ENCODE data around the gene FCHSD2. TPM values are rescaled to one million over a fixed set of nuclear protein-coding genes. Genes with fewer than 3 reads are reported as not detected.

Gene FCHSD2
- total and polyA plus RNA-seq, 4 donors: 14.7 to 41.6 (median 32.6) TPM

DNA sequence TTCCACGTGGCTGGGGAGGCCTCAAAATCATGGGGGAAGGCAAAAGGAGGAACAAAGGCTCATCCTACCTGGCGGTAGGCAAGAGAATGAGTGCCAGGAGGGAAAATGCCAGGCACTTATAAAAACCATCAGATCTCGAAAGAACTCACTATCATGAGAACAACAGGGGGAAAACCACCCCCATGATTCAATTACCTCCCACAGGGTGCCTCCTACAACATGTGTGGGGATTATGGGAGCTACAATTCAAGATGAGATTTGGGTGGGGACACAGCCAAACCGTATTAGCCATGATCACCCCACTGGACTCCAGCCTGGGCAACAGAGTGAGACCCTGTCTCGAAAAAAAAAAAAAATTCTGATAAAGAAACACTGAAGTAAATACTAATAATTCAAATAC is 87.1 kb downstream of the FCHSD2 start:
- Histone ChIP-seq H3K4me1 (ENCODE audit: control insufficient read depth in 5 of 5, insufficient read depth in 5 of 5, low read length in 5 of 5) (peaks cover 0 to 14% (median 0%) of the 10 kb centered on the region in 5 donors), H3K9ac (ENCODE audit: insufficient read depth in 1 of 2, low read length in 2 of 2) (no peak overlapping the region), H3K9me3 (ENCODE audit: control insufficient read depth in 4 of 4, insufficient read depth in 3 of 4, low read length in 3 of 4) (no peaks in the 10 kb centered on the region), H3K27me3 (ENCODE audit: control insufficient read depth in 3 of 3, insufficient read depth in 3 of 3, low read length in 2 of 3) (no peaks in the 10 kb centered on the region), H3K27ac (ENCODE audit: low read depth in 1 of 2, low read length in 1 of 2) (no peak overlapping the region), H3K36me3 (ENCODE audit: control insufficient read depth in 4 of 4, insufficient read depth in 4 of 4, low read length in 4 of 4) (no peaks in the 10 kb centered on the region), H3K4me3 (no peak overlapping the region)
- ATAC-seq (ENCODE audit: insufficient read depth, low FRiP score): no peak
- no peak for DNase-seq
- TF ChIP-seq, protein P1, sequence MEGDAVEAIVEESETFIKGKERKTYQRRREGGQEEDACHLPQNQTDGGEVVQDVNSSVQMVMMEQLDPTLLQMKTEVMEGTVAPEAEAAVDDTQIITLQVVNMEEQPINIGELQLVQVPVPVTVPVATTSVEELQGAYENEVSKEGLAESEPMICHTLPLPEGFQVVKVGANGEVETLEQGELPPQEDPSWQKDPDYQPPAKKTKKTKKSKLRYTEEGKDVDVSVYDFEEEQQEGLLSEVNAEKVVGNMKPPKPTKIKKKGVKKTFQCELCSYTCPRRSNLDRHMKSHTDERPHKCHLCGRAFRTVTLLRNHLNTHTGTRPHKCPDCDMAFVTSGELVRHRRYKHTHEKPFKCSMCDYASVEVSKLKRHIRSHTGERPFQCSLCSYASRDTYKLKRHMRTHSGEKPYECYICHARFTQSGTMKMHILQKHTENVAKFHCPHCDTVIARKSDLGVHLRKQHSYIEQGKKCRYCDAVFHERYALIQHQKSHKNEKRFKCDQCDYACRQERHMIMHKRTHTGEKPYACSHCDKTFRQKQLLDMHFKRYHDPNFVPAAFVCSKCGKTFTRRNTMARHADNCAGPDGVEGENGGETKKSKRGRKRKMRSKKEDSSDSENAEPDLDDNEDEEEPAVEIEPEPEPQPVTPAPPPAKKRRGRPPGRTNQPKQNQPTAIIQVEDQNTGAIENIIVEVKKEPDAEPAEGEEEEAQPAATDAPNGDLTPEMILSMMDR (IDR thresholded peaks at IDR 0.05; ENCODE audit: control extremely low read depth, extremely low read depth): no peak
- 89 to 92% methylated on average over 5 of the region's 5 CpGs for WGBS, 2 donors

DNA sequence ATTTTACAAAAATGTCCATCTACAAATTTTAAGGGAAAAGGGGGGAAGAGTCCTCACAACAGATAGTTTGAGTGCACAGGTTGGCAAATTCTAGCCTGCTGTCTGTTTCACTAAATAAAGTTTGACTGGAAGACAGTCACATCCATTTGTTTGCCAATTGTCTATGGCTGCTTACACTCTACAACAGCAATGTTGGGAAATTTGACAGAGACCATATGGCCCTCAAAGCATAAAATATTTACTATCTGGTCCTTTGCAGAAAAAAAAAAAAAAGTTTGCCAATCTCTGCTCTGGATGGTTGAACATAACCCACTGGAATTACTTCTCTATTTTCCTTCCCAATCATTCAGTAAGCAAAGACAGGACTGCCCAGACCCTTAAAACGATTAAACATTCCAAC is 88.2 kb downstream of the FCHSD2 start:
- Histone ChIP-seq H3K27ac (ENCODE audit: low read depth in 1 of 2, low read length in 1 of 2) (no peak overlapping the region), H3K9me3 (ENCODE audit: control insufficient read depth in 4 of 4, insufficient read depth in 3 of 4, low read length in 3 of 4) (no peaks in the 10 kb centered on the region), H3K36me3 (ENCODE audit: control insufficient read depth in 4 of 4, insufficient read depth in 4 of 4, low read length in 4 of 4) (no peaks in the 10 kb centered on the region), H3K9ac (ENCODE audit: insufficient read depth in 1 of 2, low read length in 2 of 2) (no peak overlapping the region), H3K4me1 (ENCODE audit: control insufficient read depth in 5 of 5, insufficient read depth in 5 of 5, low read length in 5 of 5) (peaks cover 0 to 15% (median 1%) of the 10 kb centered on the region in 5 donors), H3K27me3 (ENCODE audit: control insufficient read depth in 3 of 3, insufficient read depth in 3 of 3, low read length in 2 of 3) (no peaks in the 10 kb centered on the region), H3K4me3 (no peak overlapping the region)
- ATAC-seq (ENCODE audit: insufficient read depth, low FRiP score) (no peak), DNase-seq (peak in 1 of 3 donors; percentile 28)
- 61 to 64% methylated on average over 1 of the region's 1 CpG for WGBS, 2 donors
- TF ChIP-seq, protein P1 (IDR thresholded peaks at IDR 0.05; ENCODE audit: control extremely low read depth, extremely low read depth): no peak

DNA sequence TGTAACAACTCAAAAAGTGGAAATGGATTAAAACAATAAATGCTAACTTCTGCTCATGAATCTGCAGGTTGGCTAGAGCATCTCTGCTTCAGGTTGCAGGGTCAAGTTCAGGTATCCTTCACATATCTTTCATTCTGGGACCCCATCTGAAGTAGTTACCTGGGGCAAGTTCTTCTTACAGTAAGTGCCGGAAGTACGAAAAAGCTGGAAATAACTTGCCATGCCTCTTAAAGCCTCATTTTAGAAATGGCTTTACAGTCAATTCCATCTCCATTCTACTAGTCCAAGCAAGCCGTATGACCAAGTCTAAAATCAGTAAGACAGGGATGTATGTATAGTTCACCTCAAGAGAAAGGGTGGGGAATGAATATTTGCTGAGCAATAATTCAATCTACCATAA is 93.7 kb downstream of the FCHSD2 start:
- Histone ChIP-seq H3K4me1 (ENCODE audit: control insufficient read depth in 5 of 5, insufficient read depth in 5 of 5, low read length in 5 of 5) (peaks cover 0 to 11% (median 8%) of the 10 kb centered on the region in 5 donors), H3K27ac (ENCODE audit: low read depth in 1 of 2, low read length in 1 of 2) (no peak overlapping the region), H3K27me3 (ENCODE audit: control insufficient read depth in 3 of 3, insufficient read depth in 3 of 3, low read length in 2 of 3) (no peaks in the 10 kb centered on the region), H3K4me3 (no peak overlapping the region), H3K36me3 (ENCODE audit: control insufficient read depth in 4 of 4, insufficient read depth in 4 of 4, low read length in 4 of 4) (no peaks in the 10 kb centered on the region), H3K9me3 (ENCODE audit: control insufficient read depth in 4 of 4, insufficient read depth in 3 of 4, low read length in 3 of 4) (no peaks in the 10 kb centered on the region), H3K9ac (ENCODE audit: insufficient read depth in 1 of 2, low read length in 2 of 2) (no peak overlapping the region)
- TF ChIP-seq, protein P1 (IDR thresholded peaks at IDR 0.05; ENCODE audit: control extremely low read depth, extremely low read depth): no peak
- WGBS, 2 donors: 80 to 83% methylated on average over 3 of the region's 3 CpGs
- ATAC-seq (ENCODE audit: insufficient read depth, low FRiP score): no peak
- no peak for DNase-seq

- ATAC-seq (ENCODE audit: insufficient read depth, low FRiP score) (no peak), DNase-seq (peak in 2 of 3 donors; percentile 20 to 22)
- no peaks in the 10 kb centered on the region for H3K27me3 ChIP-seq (ENCODE audit: control insufficient read depth in 3 of 3, insufficient read depth in 3 of 3, low read length in 2 of 3)
- no peaks in the 10 kb centered on the region for H3K36me3 ChIP-seq (ENCODE audit: control insufficient read depth in 4 of 4, insufficient read depth in 4 of 4, low read length in 4 of 4)
- H3K4me1 ChIP-seq (ENCODE audit: control insufficient read depth in 5 of 5, insufficient read depth in 5 of 5, low read length in 5 of 5): peaks cover 0 to 11% (median 8%) of the 10 kb centered on the region in 5 donors
- H3K9me3 ChIP-seq (ENCODE audit: control insufficient read depth in 4 of 4, insufficient read depth in 3 of 4, low read length in 3 of 4): no peaks in the 10 kb centered on the region
- no peak overlapping the region for H3K27ac ChIP-seq (ENCODE audit: low read depth in 1 of 2, low read length in 1 of 2)
- H3K4me3 ChIP-seq: no peak overlapping the region
- H3K9ac ChIP-seq (ENCODE audit: insufficient read depth in 1 of 2, low read length in 2 of 2): peak overlapping the region in 1 of 2 donors; percentile 13
- TF ChIP-seq, protein P1 (IDR thresholded peaks at IDR 0.05; ENCODE audit: control extremely low read depth, extremely low read depth): no peak
- WGBS, 2 donors: 25 to 51% methylated on average over 2 of the region's 2 CpGs
Observed at GRCh38 chr11:73047773-73048371, 94.2 kb downstream of the FCHSD2 start.
